Heart left ventricle (tissue), 16 donors: ENCODE measurements around the gene PCDHB6. TPM values are rescaled to one million over a fixed set of nuclear protein-coding genes. Genes with fewer than 3 reads are reported as not detected.
"Not testable (repeated sequence)": the region's sequence is repeated elsewhere in the genome, so short reads cannot be mapped to it uniquely, and the experiment has no call there.

Experiments used
- ATAC-seq, 4 donors: fragments of 200-7000 bp; cut with Tn5 transposase; one replicate each; pipeline ENCODE4 v1.9.1; 2020 to 2022; ENCODE audit warnings: moderate library complexity in 4 of 4, mild to moderate bottlenecking in 3 of 4, moderate number of reproducible peaks in 1 of 4
- DNase-seq, 5 donors: peaks; one replicate each; pipeline ENCODE4 v3.0.0-alpha.2; 2020
- H3K27ac ChIP-seq, 12 donors: fragments of 200-600 bp; sonication (generic) in 4 of 12; one replicate each; pipeline versions ENCODE4 v1.5.0 to v1.8.0; 2016 to 2022; ENCODE audit warnings: mild to moderate bottlenecking in 2 of 12
- H3K27me3 ChIP-seq, 9 donors: fragments of 200-600 bp; sonication (generic) in 2 of 9; one replicate each; pipeline versions ENCODE4 v1.5.1 to v1.8.0; 2016 to 2022; ENCODE audit warnings: mild to moderate bottlenecking in 3 of 9
- H3K36me3 ChIP-seq, 9 donors: fragments of 200-600 bp; sonication (generic) in 2 of 9; one replicate each; pipeline versions ENCODE4 v1.5.0 to v1.8.0; 2018 to 2022; ENCODE audit warnings: mild to moderate bottlenecking in 2 of 9
- H3K4me1 ChIP-seq, 12 donors: fragments of 200-600 bp; sonication (generic) in 4 of 12; one replicate each; pipeline versions ENCODE4 v1.5.0 to v1.8.0; 2016 to 2022; ENCODE audit warnings: mild to moderate bottlenecking in 3 of 12
- H3K4me3 ChIP-seq, 12 donors: fragments of 200-600 bp; sonication (generic) in 4 of 12; one replicate each; pipeline versions ENCODE4 v1.5.0 to v1.8.0; 2017 to 2022; ENCODE audit warnings: mild to moderate bottlenecking in 9 of 12, moderate library complexity in 4 of 12
- H3K9me3 ChIP-seq, 12 donors: fragments of 200-600 bp; sonication (generic) in 4 of 12; one replicate each; pipeline versions ENCODE4 v1.5.0 to v1.8.0; 2016 to 2022; ENCODE audit warnings: mild to moderate bottlenecking in 1 of 12
- POLR2A ChIP-seq, 2 donors: fragments of 450-650 bp; IDR thresholded peaks; one replicate each; pipeline ENCODE4 v1.6.1; 2017; ENCODE audit warnings: antibody characterized with exemption in 2 of 2, mild to moderate bottlenecking in 2 of 2, moderate library complexity in 2 of 2
- WGBS, 4 donors: extraction: QIAGEN DNeasy Blood & Tissue Kit in 2 of 4; methylation state at CpG; one replicate each; pipeline versions ENCODE4 v1.1.5 to v1.1.7; 2013 to 2018; 5-methylcytosine and 5-hydroxymethylcytosine counted together
- intact Hi-C, 10 donors: fragments of 100-400 bp; cut with DNase I; formaldehyde crosslinking; loops; one replicate each; pipeline versions ENCODE4 v1.11.1 to v1.14.2; 2022
- polyA plus RNA-seq, 2 donors: library from polyadenylated mRNA; stranded (reverse); fragments of 200-250 nt; gene quantifications; one replicate each; pipeline ENCODE4 v1.2.3, GENCODE V29; 2013
- total RNA-seq, 9 donors: library from RNA; depleted of rRNA in 2 of 9; stranded (reverse); fragments of >200 nt in 2 of 9; fragmentation: NEBNext Ultra II Directional in 3 of 9; extraction: Animal tissue kit (Norgen Biotek cat#: 25700) in 3 of 9; gene quantifications; one replicate each; pipeline versions ENCODE4 v1.1.0 to v1.2.4, GENCODE V29; 2016 to 2023
- TF ChIP-seq, protein P1 (sequence below), 12 donors: fragments of 200-600 bp; sonication (generic) in 4 of 12; IDR thresholded peaks; one replicate each; pipeline versions ENCODE4 v1.5.0 to v1.8.0; 2018 to 2022; ENCODE audit warnings: antibody characterized with exemption in 12 of 12, mild to moderate bottlenecking in 5 of 12
- donor health status: ischemic (EF 13 %, LVEDD 7.1; RV severe dilation, severe dysfunction).
- donor health status: healthy with polysubstance abuse.
- donor health status: DM: no; HTN: yes; CAD: no.
- donor health status: DM: no; HTN: no; CAD: no.
- donor health status: ischemic (EF 25% LVEDD 6.9; RV normal size, moderate dysfunction).
- donor health status: ischemic (EF 25% LVEDD 5.7; RV mildly dilated, moderate dysfunction).
- donor health status: healthy.
- donor health status: DM: yes; HTN: yes; CAD: no.
- donor health status: ischemic (EF 35%, LVEDD 5.7; RV mildly dilated, moderate dysfunction).
- donor health status: nonischemic (EF 11% LVEDD 7.7; RV severe dilation, severe dysfunction).
- donor health status: DM: yes; HTN: yes; CAD: no.
- donor health status: PGD.
- donor health status: ischemic (EF 29% LVEDD 5.4; RV normal size, mild dysfunction).
- donor health status: nonischemic (EF 23%, LVEDD 6.1; RV moderate dilation, normal function).

PCDHB6 gene
- total and polyA plus RNA-seq, 11 donors: 0.16 to 1.1 (median 0.44) TPM

DNA sequence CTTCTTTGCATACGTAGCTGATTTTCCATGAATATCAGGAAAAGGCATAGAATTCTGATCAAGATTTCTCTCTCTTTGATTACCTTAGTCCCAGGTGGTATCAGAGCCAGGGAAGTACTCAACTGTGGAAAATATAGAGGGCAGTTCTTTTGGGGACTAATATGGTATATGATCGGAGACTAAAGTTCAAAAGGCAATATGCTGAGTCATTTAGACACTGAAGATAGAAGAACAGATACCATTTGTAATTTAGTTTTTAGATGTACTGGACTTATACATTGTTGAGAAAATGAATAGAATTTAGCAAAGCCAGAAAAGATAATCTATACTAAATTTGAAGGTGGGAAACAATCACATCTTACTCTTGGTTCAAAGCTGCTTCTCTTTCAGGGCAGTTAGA, 44.5 kb upstream of the PCDHB6 start:
- WGBS, 4 donors: 58 to 90% (median 82%) methylated on average over 2 of the region's 2 CpGs
- H3K4me1 ChIP-seq: no peaks in the 10 kb centered on the region
- H3K9me3 ChIP-seq: peaks cover 0 to 62% (median 13%) of the 10 kb centered on the region in 12 donors
- no peak overlapping the region for H3K27ac ChIP-seq
- DNase-seq (no peak), ATAC-seq (no peak)
- H3K36me3 ChIP-seq: no peaks in the 10 kb centered on the region
- TF ChIP-seq, protein P1, sequence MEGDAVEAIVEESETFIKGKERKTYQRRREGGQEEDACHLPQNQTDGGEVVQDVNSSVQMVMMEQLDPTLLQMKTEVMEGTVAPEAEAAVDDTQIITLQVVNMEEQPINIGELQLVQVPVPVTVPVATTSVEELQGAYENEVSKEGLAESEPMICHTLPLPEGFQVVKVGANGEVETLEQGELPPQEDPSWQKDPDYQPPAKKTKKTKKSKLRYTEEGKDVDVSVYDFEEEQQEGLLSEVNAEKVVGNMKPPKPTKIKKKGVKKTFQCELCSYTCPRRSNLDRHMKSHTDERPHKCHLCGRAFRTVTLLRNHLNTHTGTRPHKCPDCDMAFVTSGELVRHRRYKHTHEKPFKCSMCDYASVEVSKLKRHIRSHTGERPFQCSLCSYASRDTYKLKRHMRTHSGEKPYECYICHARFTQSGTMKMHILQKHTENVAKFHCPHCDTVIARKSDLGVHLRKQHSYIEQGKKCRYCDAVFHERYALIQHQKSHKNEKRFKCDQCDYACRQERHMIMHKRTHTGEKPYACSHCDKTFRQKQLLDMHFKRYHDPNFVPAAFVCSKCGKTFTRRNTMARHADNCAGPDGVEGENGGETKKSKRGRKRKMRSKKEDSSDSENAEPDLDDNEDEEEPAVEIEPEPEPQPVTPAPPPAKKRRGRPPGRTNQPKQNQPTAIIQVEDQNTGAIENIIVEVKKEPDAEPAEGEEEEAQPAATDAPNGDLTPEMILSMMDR (IDR thresholded peaks at IDR 0.05): no peak
- no peak for TF ChIP-seq POLR2A (IDR thresholded peaks at IDR 0.05)
- H3K4me3 ChIP-seq: no peak overlapping the region
- intact Hi-C loops: no loop called here
- peaks cover 0 to 23% (median 6%) of the 10 kb centered on the region in 9 donors for H3K27me3 ChIP-seq

DNA sequence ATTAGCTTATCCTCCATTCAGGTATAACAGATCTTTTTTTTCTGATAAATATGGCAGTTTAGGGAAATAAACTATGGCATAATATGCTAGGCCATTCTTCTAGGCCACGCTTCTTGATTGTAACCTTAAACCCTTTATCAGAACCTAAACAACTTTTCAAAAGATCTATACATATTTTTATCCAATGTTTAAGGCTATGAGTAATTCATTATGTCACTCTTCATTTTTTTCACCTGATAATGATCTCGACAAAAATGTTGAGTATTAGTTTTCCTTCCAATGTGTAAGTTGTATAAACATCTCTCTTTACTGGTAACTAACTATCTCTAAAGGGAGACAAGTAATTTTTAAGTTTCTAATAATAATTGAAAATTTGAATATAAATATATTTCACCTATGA, 30.6 kb upstream of the PCDHB6 start:
- no peak overlapping the region for H3K27ac ChIP-seq
- DNase-seq (no peak), ATAC-seq (no peak)
- H3K4me3 ChIP-seq: no peak overlapping the region
- TF ChIP-seq POLR2A (IDR thresholded peaks at IDR 0.05): no peak
- TF ChIP-seq, protein P1 (IDR thresholded peaks at IDR 0.05): no peak
- WGBS, 4 donors: 28 to 48% (median 42%) methylated on average over 2 of the region's 2 CpGs
- H3K36me3 ChIP-seq: no peaks in the 10 kb centered on the region
- H3K27me3 ChIP-seq: peaks cover 0 to 13% (median 0%) of the 10 kb centered on the region in 9 donors
- intact Hi-C loops: no loop called here
- peaks cover 0 to 91% (median 24%) of the 10 kb centered on the region in 12 donors for H3K9me3 ChIP-seq
- no peaks in the 10 kb centered on the region for H3K4me1 ChIP-seq

DNA sequence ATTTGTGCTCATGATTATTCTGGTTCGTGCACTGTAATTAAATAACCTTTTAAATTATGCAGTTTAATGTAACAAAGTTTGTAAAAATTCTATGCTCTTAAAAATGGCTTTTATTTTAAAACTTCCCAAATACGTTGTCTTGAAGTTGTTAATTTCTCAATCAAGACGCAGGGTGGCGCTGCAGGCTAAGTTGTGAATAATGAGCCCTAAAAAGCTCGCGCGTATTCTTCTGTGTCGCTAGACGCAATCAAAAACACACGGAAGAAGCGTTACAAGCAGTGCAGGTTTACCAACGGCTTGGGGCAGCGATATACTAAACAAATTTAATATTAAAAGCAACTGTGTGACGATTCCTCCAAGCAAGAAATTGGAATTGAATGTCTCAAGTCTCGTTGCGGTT, 28.3 kb upstream of the PCDHB6 start, which contains the start of gene PCDHB4:
Gene PCDHB4 (plus strand): TSS at position 256 of the 400 bp plus-strand sequence. CDS start 181 bp downstream, outside the sequence.
- H3K9me3 ChIP-seq: peaks cover 0 to 82% (median 9%) of the 10 kb centered on the region in 12 donors
- DNase-seq (peak in 2 of 5 donors; percentile 31 to 69), ATAC-seq (no peak)
- WGBS, 4 donors: 13 to 20% (median 15%) methylated on average over 16 of the region's 16 CpGs
- peak within 1 kb of the TSS in 10 of 12 donors; percentile 11 to 52 (median 40) for H3K4me3 ChIP-seq
- peaks cover 0 to 13% (median 0%) of the 10 kb centered on the region in 9 donors for H3K27me3 ChIP-seq
- TF ChIP-seq POLR2A (IDR thresholded peaks at IDR 0.05): no peak
- TF ChIP-seq, protein P1 (IDR thresholded peaks at IDR 0.05): peak in 9 of 12 donors; percentile 6 to 52 (median 40)
- intact Hi-C loops: no loop called here
- no peaks in the 10 kb centered on the region for H3K36me3 ChIP-seq
- H3K4me1 ChIP-seq: no peaks in the 10 kb centered on the region
- H3K27ac ChIP-seq: peak within 1 kb of the TSS in 2 of 12 donors; percentile 26

DNA sequence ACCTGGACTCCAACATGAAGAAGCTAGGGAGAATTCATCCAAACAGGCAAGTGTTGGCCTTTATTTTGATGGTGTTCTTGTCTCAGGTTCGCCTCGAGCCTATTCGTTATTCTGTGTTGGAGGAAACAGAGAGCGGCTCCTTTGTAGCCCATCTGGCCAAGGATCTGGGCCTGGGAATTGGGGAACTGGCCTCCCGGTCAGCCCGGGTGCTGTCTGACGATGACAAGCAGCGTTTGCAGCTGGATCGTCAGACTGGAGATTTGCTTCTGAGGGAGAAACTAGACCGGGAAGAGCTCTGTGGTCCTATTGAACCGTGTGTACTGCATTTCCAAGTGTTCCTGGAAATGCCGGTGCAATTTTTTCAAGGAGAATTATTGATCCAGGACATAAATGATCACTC, 27.9 kb upstream of the PCDHB6 start:
- 33 to 55% (median 37%) methylated on average over 12 of the region's 12 CpGs for WGBS, 4 donors
- H3K36me3 ChIP-seq: no peaks in the 10 kb centered on the region
- ATAC-seq (peak in 1 of 4 donors; percentile 16), DNase-seq (peak in 1 of 5 donors; percentile 47)
- peaks cover 0 to 13% (median 0%) of the 10 kb centered on the region in 9 donors for H3K27me3 ChIP-seq
- H3K4me1 ChIP-seq: no peaks in the 10 kb centered on the region
- TF ChIP-seq POLR2A (IDR thresholded peaks at IDR 0.05): no peak
- TF ChIP-seq, protein P1 (IDR thresholded peaks at IDR 0.05): no peak
- H3K27ac ChIP-seq: peak overlapping the region in 2 of 12 donors; percentile 26
- peaks cover 0 to 82% (median 6%) of the 10 kb centered on the region in 12 donors for H3K9me3 ChIP-seq
- intact Hi-C loops: no loop called here
- peak overlapping the region in 10 of 12 donors; percentile 11 to 52 (median 40) for H3K4me3 ChIP-seq

DNA sequence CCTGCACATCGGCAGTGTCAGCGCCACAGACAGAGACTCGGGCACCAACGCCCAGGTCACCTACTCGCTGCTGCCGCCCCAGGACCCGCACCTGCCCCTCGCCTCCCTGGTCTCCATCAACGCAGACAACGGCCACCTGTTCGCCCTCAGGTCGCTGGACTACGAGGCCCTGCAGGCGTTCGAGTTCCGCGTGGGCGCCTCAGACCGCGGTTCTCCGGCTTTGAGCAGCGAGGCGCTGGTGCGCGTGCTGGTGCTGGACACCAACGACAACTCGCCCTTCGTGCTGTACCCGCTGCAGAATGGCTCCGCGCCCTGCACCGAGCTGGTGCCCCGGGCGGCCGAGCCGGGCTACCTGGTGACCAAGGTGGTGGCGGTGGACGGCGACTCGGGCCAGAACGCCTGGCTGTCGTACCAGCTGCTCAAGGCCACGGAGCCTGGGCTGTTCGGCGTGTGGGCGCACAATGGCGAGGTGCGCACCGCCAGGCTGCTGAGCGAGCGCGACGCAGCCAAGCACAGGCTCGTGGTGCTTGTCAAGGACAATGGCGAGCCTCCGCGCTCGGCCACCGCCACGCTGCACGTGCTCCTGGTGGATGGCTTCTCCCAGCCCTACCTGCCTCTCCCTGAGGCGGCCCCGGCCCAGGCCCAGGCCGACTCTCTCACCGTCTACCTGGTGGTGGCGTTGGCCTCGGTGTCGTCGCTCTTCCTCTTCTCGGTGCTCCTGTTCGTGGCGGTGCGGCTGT, 26.3 kb upstream of the PCDHB6 start:
- H3K4me1 ChIP-seq, H3K27ac ChIP-seq, H3K4me3 ChIP-seq, H3K36me3 ChIP-seq, ATAC-seq, intact Hi-C loops, DNase-seq: not testable (repeated sequence)
- 30 to 41% (median 36%) methylated on average over 16 to 66 of the region's 73 CpGs for WGBS, 4 donors
- peaks cover 0 to 13% (median 2%) of the 10 kb centered on the region in 9 donors for H3K27me3 ChIP-seq
- H3K9me3 ChIP-seq: peaks cover 0 to 83% (median 6%) of the 10 kb centered on the region in 12 donors
